Thyroid gland (tissue), 4 donors: ENCODE data around the gene KCNMA1.

Experiments
- POLR2A ChIP-seq, 2 donors: fragments of 450-650 bp; IDR thresholded peaks; one replicate each; pipeline ENCODE4 v1.6.1; 2017; ENCODE audit warnings: antibody characterized with exemption in 2 of 2, mild to moderate bottlenecking in 2 of 2, moderate library complexity in 1 of 2
- TF ChIP-seq, protein P1 (sequence below), 6 experiments: fragments of 200-600 bp in 3 of 6; fragments of 450-650 bp in 3 of 6; sonication (generic) in 3 of 6; IDR thresholded peaks; one replicate each; pipeline ENCODE4 v1.5.1; 2016 to 2019; ENCODE audit warnings: antibody characterized with exemption in 6 of 6, mild to moderate bottlenecking in 2 of 6, inconsistent platforms in 1 of 6, moderate library complexity in 1 of 6

DNA sequence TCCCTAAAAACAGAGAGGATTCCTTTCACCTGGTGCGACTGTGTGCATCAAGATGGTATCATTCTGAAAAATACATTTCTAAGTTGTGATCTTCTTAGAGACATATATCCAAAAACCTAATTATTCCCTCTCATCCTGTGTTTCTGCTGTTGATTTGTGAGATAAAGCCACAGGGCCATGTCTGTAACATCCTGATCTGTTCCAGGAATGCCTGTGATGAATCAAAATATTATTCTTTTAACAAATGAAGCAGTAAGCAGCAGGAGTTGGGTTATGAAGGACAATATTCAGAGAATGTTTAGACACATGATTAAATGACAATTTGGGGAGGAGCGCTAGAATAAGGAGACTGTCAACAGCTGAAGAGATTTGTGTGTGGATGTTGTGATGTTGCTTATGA is 731.4 kb downstream of the KCNMA1 start:
- TF ChIP-seq, protein P1, sequence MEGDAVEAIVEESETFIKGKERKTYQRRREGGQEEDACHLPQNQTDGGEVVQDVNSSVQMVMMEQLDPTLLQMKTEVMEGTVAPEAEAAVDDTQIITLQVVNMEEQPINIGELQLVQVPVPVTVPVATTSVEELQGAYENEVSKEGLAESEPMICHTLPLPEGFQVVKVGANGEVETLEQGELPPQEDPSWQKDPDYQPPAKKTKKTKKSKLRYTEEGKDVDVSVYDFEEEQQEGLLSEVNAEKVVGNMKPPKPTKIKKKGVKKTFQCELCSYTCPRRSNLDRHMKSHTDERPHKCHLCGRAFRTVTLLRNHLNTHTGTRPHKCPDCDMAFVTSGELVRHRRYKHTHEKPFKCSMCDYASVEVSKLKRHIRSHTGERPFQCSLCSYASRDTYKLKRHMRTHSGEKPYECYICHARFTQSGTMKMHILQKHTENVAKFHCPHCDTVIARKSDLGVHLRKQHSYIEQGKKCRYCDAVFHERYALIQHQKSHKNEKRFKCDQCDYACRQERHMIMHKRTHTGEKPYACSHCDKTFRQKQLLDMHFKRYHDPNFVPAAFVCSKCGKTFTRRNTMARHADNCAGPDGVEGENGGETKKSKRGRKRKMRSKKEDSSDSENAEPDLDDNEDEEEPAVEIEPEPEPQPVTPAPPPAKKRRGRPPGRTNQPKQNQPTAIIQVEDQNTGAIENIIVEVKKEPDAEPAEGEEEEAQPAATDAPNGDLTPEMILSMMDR (IDR thresholded peaks at IDR 0.05): no peak
- TF ChIP-seq POLR2A (IDR thresholded peaks at IDR 0.05): no peak
